ENCODE data around the gene RANBP10. TPM values are rescaled to one million over a fixed set of nuclear protein-coding genes. Genes with fewer than 3 reads are reported as not detected.
A peak's percentile ranks its signal among the peaks of the same experiment; 100 is the strongest.

RANBP10 gene
- 6.1 and 8.6 TPM in 2 replicates for total RNA-seq

GRCh38 chr16:67806428-67807147 is at the start of gene RANBP10, which contains the start of gene TSNAXIP1:
Gene RANBP10 (minus strand): TSS chr16:67806560. CDS start chr16:67806536, 24 bp downstream.
Gene TSNAXIP1 (plus strand): TSS chr16:67806889. CDS start chr16:67807150, 261 bp downstream.
- DNase-seq (ENCODE audit: low read depth), result peak; percentile 99
- H3K4me3 ChIP-seq (ENCODE audit: low read depth, low read length), result peak within 1 kb of the TSS; percentile 95
- TF ChIP-seq CTCF (IDR thresholded peaks at IDR 0.05; ENCODE audit: insufficient read depth, low read depth, low read length), result no peak

GRCh38 chr16:67855789-67856188 is 49.4 kb upstream of the RANBP10 start:
- H3K4me3 ChIP-seq (ENCODE audit: low read depth, low read length), result no peak overlapping the region
- no peak for TF ChIP-seq CTCF (IDR thresholded peaks at IDR 0.05; ENCODE audit: insufficient read depth, low read depth, low read length)
- DNase-seq (ENCODE audit: low read depth), result no peak

GRCh38 chr16:67853670-67854069 is 47.3 kb upstream of the RANBP10 start:
- no peak for TF ChIP-seq CTCF (IDR thresholded peaks at IDR 0.05; ENCODE audit: insufficient read depth, low read depth, low read length)
- H3K4me3 ChIP-seq (ENCODE audit: low read depth, low read length), result no peak overlapping the region
- no peak for DNase-seq (ENCODE audit: low read depth)

GRCh38 chr16:67848118-67848517 is 41.8 kb upstream of the RANBP10 start:
- DNase-seq (ENCODE audit: low read depth), result no peak
- TF ChIP-seq CTCF (IDR thresholded peaks at IDR 0.05; ENCODE audit: insufficient read depth, low read depth, low read length), result no peak
- H3K4me3 ChIP-seq (ENCODE audit: low read depth, low read length), result peak overlapping the region; percentile 91

- DNase-seq (ENCODE audit: low read depth), result peak; percentile 63
- peak within 1 kb of the TSS; percentile 91 for H3K4me3 ChIP-seq (ENCODE audit: low read depth, low read length)
- no peak for TF ChIP-seq CTCF (IDR thresholded peaks at IDR 0.05; ENCODE audit: insufficient read depth, low read depth, low read length)
Observed at GRCh38 chr16:67847064-67847861, 40.9 kb upstream of the RANBP10 start, which contains the start of gene CENPT. Gene CENPT (minus strand): TSS chr16:67847693. CDS start chr16:67833859, 13,834 bp downstream.

GRCh38 chr16:67846320-67847063 is 40.1 kb upstream of the RANBP10 start, which contains the start of gene NUTF2:
Gene NUTF2 (plus strand): TSS chr16:67846933. CDS start chr16:67865131, 18,198 bp downstream.
- peak within 1 kb of the TSS; percentile 91 for H3K4me3 ChIP-seq (ENCODE audit: low read depth, low read length)
- DNase-seq (ENCODE audit: low read depth), result peak; percentile 95
- no peak for TF ChIP-seq CTCF (IDR thresholded peaks at IDR 0.05; ENCODE audit: insufficient read depth, low read depth, low read length)
